HG03342 (cell line): ENCODE data around the gene DOCK4.

ENCODE experiments used
- ATAC-seq: cut with Tn5 transposase; IDR thresholded peaks from one replicate; pipeline ENCODE4 v1.9.1; 2021; ENCODE audit warnings: mild to moderate bottlenecking, moderate library complexity; ENCODE audit not compliant: unreplicated experiment

The DOCK4 gene

GRCh38 chr7:112193915-112194502 is 12.2 kb downstream of the DOCK4 start:
- ATAC-seq: no peak

- ATAC-seq: no peak
Measured at GRCh38 chr7:112192236-112193154, 13.7 kb downstream of the DOCK4 start.

GRCh38 chr7:112190120-112190519 is 16.1 kb downstream of the DOCK4 start:
- no peak for ATAC-seq

- no peak for ATAC-seq
Measured at GRCh38 chr7:112189691-112190090, 16.5 kb downstream of the DOCK4 start.

- no peak for ATAC-seq
Measured at GRCh38 chr7:112188257-112188656, 17.9 kb downstream of the DOCK4 start.

- ATAC-seq: no peak
Measured at GRCh38 chr7:112186300-112186699, 19.9 kb downstream of the DOCK4 start.

GRCh38 chr7:112185005-112185834 is 21.0 kb downstream of the DOCK4 start:
- ATAC-seq: no peak

GRCh38 chr7:112184455-112184854 is 21.7 kb downstream of the DOCK4 start:
- ATAC-seq: no peak

- ATAC-seq: no peak
Measured at GRCh38 chr7:112183266-112183665, 22.9 kb downstream of the DOCK4 start.

- no peak for ATAC-seq
Measured at GRCh38 chr7:112182749-112183148, 23.4 kb downstream of the DOCK4 start.

GRCh38 chr7:112180223-112180622 is 26.0 kb downstream of the DOCK4 start:
- no peak for ATAC-seq

- no peak for ATAC-seq
Measured at GRCh38 chr7:112176693-112177415, 29.3 kb downstream of the DOCK4 start.

- ATAC-seq: no peak
Measured at GRCh38 chr7:112176241-112176640, 30.0 kb downstream of the DOCK4 start.

GRCh38 chr7:112174192-112174591 is 32.0 kb downstream of the DOCK4 start:
- ATAC-seq: no peak

GRCh38 chr7:112173568-112173905 is 32.7 kb downstream of the DOCK4 start:
- ATAC-seq: no peak

GRCh38 chr7:112172870-112173567 is 33.2 kb downstream of the DOCK4 start:
- no peak for ATAC-seq

GRCh38 chr7:112171673-112172072 is 34.5 kb downstream of the DOCK4 start:
- no peak for ATAC-seq

GRCh38 chr7:112168915-112169314 is 37.3 kb downstream of the DOCK4 start:
- ATAC-seq: no peak

GRCh38 chr7:112167147-112167546 is 39.1 kb downstream of the DOCK4 start:
- ATAC-seq: no peak

- ATAC-seq: no peak
Measured at GRCh38 chr7:112162784-112163506, 43.3 kb downstream of the DOCK4 start.
